HepG2 (cell line): ENCODE measurements around the gene LYPD3. TPM values are rescaled to one million over a fixed set of nuclear protein-coding genes. Genes with fewer than 3 reads are reported as not detected.

Experiments used
- ELF1 ChIP-seq: sonication (generic); formaldehyde crosslinking; IDR thresholded peaks from 2 replicates; pipeline ENCODE4 v1.4.0; 2020; ENCODE audit warnings: missing genetic modification reagents
- GZF1 ChIP-seq: sonication (generic); formaldehyde crosslinking; IDR thresholded peaks from 2 replicates; pipeline ENCODE4 v1.5.1; 2020; ENCODE audit warnings: mild to moderate bottlenecking, missing genetic modification reagents
- KLF16 ChIP-seq, 2 experiments: sonication (generic) in 1 of 2; formaldehyde crosslinking in 1 of 2; IDR thresholded peaks; 2 replicates each; pipeline versions ENCODE4 v1.6.1 to v1.8.0; 2016 to 2023; ENCODE audit warnings: missing genetic modification reagents in 2 of 2, missing compliant biosample characterization in 1 of 2
- MED8 ChIP-seq: sonication (generic); formaldehyde crosslinking; IDR thresholded peaks from 2 replicates; pipeline ENCODE4 v1.8.1; 2023; ENCODE audit warnings: mild to moderate bottlenecking, missing genetic modification reagents; ENCODE audit not compliant: insufficient replicate concordance
- NAIF1 ChIP-seq: sonication (generic); formaldehyde crosslinking; IDR thresholded peaks from 2 replicates; pipeline ENCODE4 v1.5.0; 2020; ENCODE audit warnings: mild to moderate bottlenecking, missing genetic modification reagents, borderline replicate concordance
- NFYB ChIP-seq: sonication (generic); formaldehyde crosslinking; IDR thresholded peaks from 2 replicates; pipeline ENCODE4 v1.4.0; 2020; ENCODE audit warnings: missing genetic modification reagents
- THAP9 ChIP-seq: sonication (generic); formaldehyde crosslinking; IDR thresholded peaks from 2 replicates; pipeline ENCODE4; 2020; ENCODE audit warnings: missing genetic modification reagents, mild to moderate bottlenecking, borderline replicate concordance
- ZBTB20 ChIP-seq: sonication (generic); formaldehyde crosslinking; IDR thresholded peaks from 2 replicates; pipeline ENCODE4 v1.8.1; 2023; ENCODE audit warnings: missing genetic modification reagents, low read depth, mild to moderate bottlenecking, borderline replicate concordance
- ZNF550 ChIP-seq: sonication (generic); formaldehyde crosslinking; IDR thresholded peaks from 2 replicates; pipeline ENCODE4 v1.4.0; 2020; ENCODE audit warnings: mild to moderate bottlenecking, missing genetic modification reagents, borderline replicate concordance
- ZSCAN31 ChIP-seq: sonication (generic); formaldehyde crosslinking; IDR thresholded peaks from 2 replicates; pipeline ENCODE4 v1.5.0; 2020; ENCODE audit warnings: low read depth, mild to moderate bottlenecking, missing genetic modification reagents
- polyA plus RNA-seq, 8 experiments: library from polyadenylated mRNA; depleted of rRNA in 3 of 8; stranded (reverse) in 7 of 8; unstranded in 1 of 8; fragments of >200 nt; fragmentation: Illumina TruSeq in 4 of 8; extraction: Trizol in 4 of 8; gene quantifications; 2 replicates each; pipeline versions ENCODE4 v1.2.1 to v1.2.3, GENCODE V29; 2011 to 2016; ENCODE audit warnings: low read depth in 4 of 8, missing spikeins in 1 of 8, mixed read lengths in 1 of 8; ENCODE audit not compliant: insufficient read depth in 1 of 8
- total RNA-seq, 5 experiments: library from RNA; depleted of rRNA; stranded (reverse); fragments of >200 nt; fragmentation: Illumina TruSeq; extraction: Trizol; gene quantifications; 2 replicates each; pipeline ENCODE4 v1.2.3, GENCODE V29; 2016; ENCODE audit warnings: low read depth in 1 of 5
- TF ChIP-seq, protein P1 (sequence below): IDR thresholded peaks from 2 replicates; pipeline ENCODE4 v1.6.1; 2016; ENCODE audit warnings: low read depth, borderline replicate concordance
- TF ChIP-seq, protein P2 (sequence below): sonication (generic); formaldehyde crosslinking; IDR thresholded peaks from 2 replicates; pipeline ENCODE4 v1.5.0; 2020; ENCODE audit warnings: mild to moderate bottlenecking, missing genetic modification reagents
- TF ChIP-seq, protein P3 (sequence below), 2 experiments: sonication (generic) in 1 of 2; formaldehyde crosslinking in 1 of 2; IDR thresholded peaks; 2 replicates each; pipeline versions ENCODE4 v1.4.0 to v1.6.1; 2016 to 2020; ENCODE audit warnings: borderline replicate concordance in 1 of 2, low read depth in 1 of 2, mild to moderate bottlenecking in 1 of 2, missing genetic modification reagents in 1 of 2
- TF ChIP-seq, protein P4 (sequence below): sonication (generic); formaldehyde crosslinking; IDR thresholded peaks from 2 replicates; pipeline ENCODE4 v1.4.0; 2020; ENCODE audit warnings: missing genetic modification reagents

The LYPD3 gene
- total and polyA plus RNA-seq, 2 of the 13 experiments (the other 11 are each of a cell fraction or from before 2014, with no cell fraction given), result 0.51 to 1.5 TPM

DNA sequence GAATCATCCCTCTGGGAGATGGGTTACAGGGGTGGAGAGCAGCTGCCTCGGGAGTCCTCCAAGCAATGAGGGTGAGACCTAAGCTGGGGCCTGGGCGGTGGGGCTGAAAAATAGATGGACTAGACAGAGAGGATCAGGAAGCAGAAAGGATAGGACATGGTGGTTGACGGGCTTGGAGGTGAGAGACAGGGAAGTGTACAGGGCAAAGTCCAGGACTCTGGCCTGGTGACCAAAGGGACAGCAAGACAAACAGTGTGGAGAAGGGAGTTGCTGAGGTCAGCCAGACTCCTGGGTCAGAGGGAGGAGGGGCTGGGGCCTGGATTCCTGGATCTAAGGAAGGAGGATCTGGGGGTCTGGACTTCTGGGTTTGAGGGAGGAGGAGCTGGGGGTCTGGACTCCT, 33.6 kb upstream of the LYPD3 start (continued):
- TF ChIP-seq MED8 (CRISPR knock-in tag) (no peak), ZBTB20 (CRISPR knock-in tag) (no peak; the same call in 1 of the 2 replicates), KLF16 (CRISPR knock-in tag; IDR thresholded peaks at IDR 0.05) (peak in 1 of 2 experiments; percentile 32; a peak in 1 of 4 replicates), NFYB (CRISPR knock-in tag) (no peak), ZNF550 (CRISPR knock-in tag) (no peak), GZF1 (CRISPR knock-in tag) (no peak), THAP9 (peak; percentile 47; the same call in 1 of the 2 replicates), ZSCAN31 (CRISPR knock-in tag) (0 out of 2 replicates have a peak, but pooled peaks have one; percentile 37), ELF1 (CRISPR knock-in tag) (peak; percentile 61), NAIF1 (CRISPR knock-in tag) (no peak)
- TF ChIP-seq, protein P1, sequence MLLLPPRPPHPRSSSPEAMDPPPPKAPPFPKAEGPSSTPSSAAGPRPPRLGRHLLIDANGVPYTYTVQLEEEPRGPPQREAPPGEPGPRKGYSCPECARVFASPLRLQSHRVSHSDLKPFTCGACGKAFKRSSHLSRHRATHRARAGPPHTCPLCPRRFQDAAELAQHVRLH (CRISPR knock-in tag), result peak; percentile 38; the same call in 1 of the 2 replicates
- TF ChIP-seq, protein P2, sequence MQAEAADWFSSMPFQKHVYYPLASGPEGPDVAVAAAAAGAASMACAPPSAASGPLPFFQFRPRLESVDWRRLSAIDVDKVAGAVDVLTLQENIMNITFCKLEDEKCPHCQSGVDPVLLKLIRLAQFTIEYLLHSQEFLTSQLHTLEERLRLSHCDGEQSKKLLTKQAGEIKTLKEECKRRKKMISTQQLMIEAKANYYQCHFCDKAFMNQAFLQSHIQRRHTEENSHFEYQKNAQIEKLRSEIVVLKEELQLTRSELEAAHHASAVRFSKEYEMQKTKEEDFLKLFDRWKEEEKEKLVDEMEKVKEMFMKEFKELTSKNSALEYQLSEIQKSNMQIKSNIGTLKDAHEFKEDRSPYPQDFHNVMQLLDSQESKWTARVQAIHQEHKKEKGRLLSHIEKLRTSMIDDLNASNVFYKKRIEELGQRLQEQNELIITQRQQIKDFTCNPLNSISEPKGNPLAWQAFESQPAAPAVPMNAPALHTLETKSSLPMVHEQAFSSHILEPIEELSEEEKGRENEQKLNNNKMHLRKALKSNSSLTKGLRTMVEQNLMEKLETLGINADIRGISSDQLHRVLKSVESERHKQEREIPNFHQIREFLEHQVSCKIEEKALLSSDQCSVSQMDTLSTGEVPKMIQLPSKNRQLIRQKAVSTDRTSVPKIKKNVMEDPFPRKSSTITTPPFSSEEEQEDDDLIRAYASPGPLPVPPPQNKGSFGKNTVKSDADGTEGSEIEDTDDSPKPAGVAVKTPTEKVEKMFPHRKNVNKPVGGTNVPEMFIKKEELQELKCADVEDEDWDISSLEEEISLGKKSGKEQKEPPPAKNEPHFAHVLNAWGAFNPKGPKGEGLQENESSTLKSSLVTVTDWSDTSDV (CRISPR knock-in tag), result no peak
- TF ChIP-seq, protein P3, sequence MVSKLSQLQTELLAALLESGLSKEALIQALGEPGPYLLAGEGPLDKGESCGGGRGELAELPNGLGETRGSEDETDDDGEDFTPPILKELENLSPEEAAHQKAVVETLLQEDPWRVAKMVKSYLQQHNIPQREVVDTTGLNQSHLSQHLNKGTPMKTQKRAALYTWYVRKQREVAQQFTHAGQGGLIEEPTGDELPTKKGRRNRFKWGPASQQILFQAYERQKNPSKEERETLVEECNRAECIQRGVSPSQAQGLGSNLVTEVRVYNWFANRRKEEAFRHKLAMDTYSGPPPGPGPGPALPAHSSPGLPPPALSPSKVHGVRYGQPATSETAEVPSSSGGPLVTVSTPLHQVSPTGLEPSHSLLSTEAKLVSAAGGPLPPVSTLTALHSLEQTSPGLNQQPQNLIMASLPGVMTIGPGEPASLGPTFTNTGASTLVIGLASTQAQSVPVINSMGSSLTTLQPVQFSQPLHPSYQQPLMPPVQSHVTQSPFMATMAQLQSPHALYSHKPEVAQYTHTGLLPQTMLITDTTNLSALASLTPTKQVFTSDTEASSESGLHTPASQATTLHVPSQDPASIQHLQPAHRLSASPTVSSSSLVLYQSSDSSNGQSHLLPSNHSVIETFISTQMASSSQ (IDR thresholded peaks at IDR 0.05; ENCODE audit: low read depth), result no peak
- TF ChIP-seq, protein P3 (CRISPR knock-in tag; IDR thresholded peaks at IDR 0.05; ENCODE audit: borderline replicate concordance), result no peak
- TF ChIP-seq, protein P4, sequence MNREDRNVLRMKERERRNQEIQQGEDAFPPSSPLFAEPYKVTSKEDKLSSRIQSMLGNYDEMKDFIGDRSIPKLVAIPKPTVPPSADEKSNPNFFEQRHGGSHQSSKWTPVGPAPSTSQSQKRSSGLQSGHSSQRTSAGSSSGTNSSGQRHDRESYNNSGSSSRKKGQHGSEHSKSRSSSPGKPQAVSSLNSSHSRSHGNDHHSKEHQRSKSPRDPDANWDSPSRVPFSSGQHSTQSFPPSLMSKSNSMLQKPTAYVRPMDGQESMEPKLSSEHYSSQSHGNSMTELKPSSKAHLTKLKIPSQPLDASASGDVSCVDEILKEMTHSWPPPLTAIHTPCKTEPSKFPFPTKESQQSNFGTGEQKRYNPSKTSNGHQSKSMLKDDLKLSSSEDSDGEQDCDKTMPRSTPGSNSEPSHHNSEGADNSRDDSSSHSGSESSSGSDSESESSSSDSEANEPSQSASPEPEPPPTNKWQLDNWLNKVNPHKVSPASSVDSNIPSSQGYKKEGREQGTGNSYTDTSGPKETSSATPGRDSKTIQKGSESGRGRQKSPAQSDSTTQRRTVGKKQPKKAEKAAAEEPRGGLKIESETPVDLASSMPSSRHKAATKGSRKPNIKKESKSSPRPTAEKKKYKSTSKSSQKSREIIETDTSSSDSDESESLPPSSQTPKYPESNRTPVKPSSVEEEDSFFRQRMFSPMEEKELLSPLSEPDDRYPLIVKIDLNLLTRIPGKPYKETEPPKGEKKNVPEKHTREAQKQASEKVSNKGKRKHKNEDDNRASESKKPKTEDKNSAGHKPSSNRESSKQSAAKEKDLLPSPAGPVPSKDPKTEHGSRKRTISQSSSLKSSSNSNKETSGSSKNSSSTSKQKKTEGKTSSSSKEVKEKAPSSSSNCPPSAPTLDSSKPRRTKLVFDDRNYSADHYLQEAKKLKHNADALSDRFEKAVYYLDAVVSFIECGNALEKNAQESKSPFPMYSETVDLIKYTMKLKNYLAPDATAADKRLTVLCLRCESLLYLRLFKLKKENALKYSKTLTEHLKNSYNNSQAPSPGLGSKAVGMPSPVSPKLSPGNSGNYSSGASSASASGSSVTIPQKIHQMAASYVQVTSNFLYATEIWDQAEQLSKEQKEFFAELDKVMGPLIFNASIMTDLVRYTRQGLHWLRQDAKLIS (CRISPR knock-in tag), result no peak
